ENCODE results near the gene TASP1.

- no peak for TF ChIP-seq POLR2A (IDR thresholded peaks at IDR 0.05; ENCODE audit: low read length)
- TF ChIP-seq GATA1 (IDR thresholded peaks at IDR 0.05; ENCODE audit: low read depth, low read length): no peak
Measured at GRCh38 chr20:13363473-13363872, 275.3 kb downstream of the TASP1 start.

Measured in erythroblast (primary cell).